Lung (tissue), 12 donors: ENCODE data around the gene GPATCH8. TPM values are rescaled to one million over a fixed set of nuclear protein-coding genes. Genes with fewer than 3 reads are reported as not detected.

Experiments
- ATAC-seq: fragments of 200-7000 bp; cut with Tn5 transposase; one replicate; pipeline ENCODE4 v1.9.1; 2020; ENCODE audit warnings: moderate number of reproducible peaks; ENCODE audit not compliant: insufficient read depth, low FRiP score
- DNase-seq, 3 donors: peaks; one replicate each; pipeline ENCODE4 v3.0.0-alpha.2; 2013 to 2017
- H3K27ac ChIP-seq, 2 donors: one replicate each; pipeline ENCODE4 v1.5.1; 2013; ENCODE audit warnings: mild to moderate bottlenecking in 2 of 2, moderate library complexity in 2 of 2, control low read depth in 1 of 2, inconsistent platforms in 1 of 2, low read depth in 1 of 2, low read length in 1 of 2
- H3K27me3 ChIP-seq, 3 donors: one replicate each; pipeline ENCODE4 v1.5.1; 2013; ENCODE audit warnings: low read length in 2 of 3; ENCODE audit not compliant: control insufficient read depth in 3 of 3, insufficient read depth in 3 of 3
- H3K36me3 ChIP-seq, 4 donors: one replicate each; pipeline ENCODE4 v1.5.1; 2013; ENCODE audit warnings: low read length in 4 of 4, mild to moderate bottlenecking in 1 of 4, moderate library complexity in 1 of 4; ENCODE audit not compliant: control insufficient read depth in 4 of 4, insufficient read depth in 4 of 4
- H3K4me1 ChIP-seq, 5 donors: one replicate each; pipeline ENCODE4 v1.5.1; 2013; ENCODE audit warnings: low read length in 5 of 5, mild to moderate bottlenecking in 2 of 5, moderate library complexity in 1 of 5; ENCODE audit not compliant: control insufficient read depth in 5 of 5, insufficient read depth in 5 of 5
- H3K4me3 ChIP-seq: one replicate; pipeline ENCODE4 v1.5.1; 2013; ENCODE audit warnings: mild to moderate bottlenecking, control low read depth, moderate library complexity
- H3K9ac ChIP-seq, 2 donors: one replicate each; pipeline ENCODE4 v1.5.1; 2013; ENCODE audit warnings: low read length in 2 of 2, control low read depth in 1 of 2; ENCODE audit not compliant: insufficient read depth in 1 of 2
- H3K9me3 ChIP-seq, 4 donors: one replicate each; pipeline ENCODE4 v1.5.1; 2013; ENCODE audit warnings: low read length in 3 of 4, mild to moderate bottlenecking in 1 of 4, moderate library complexity in 1 of 4; ENCODE audit not compliant: control insufficient read depth in 4 of 4, insufficient read depth in 3 of 4
- CTCF ChIP-seq: IDR thresholded peaks from 2 replicates; pipeline ENCODE4 v1.5.1; 2012; ENCODE audit warnings: mild to moderate bottlenecking; ENCODE audit errors: control extremely low read depth, extremely low read depth
- whole genome bisulfite sequencing, 2 donors: extraction: QIAGEN DNeasy Blood & Tissue Kit; methylation state at CpG; one replicate each; pipeline ENCODE4 v1.1.7; 2013; 5-methylcytosine and 5-hydroxymethylcytosine counted together
- polyA plus RNA-seq, 2 donors: library from polyadenylated mRNA; stranded (reverse); fragments of 200-250 nt; gene quantifications; one replicate each; pipeline ENCODE4 v1.2.1, GENCODE V29; 2013
- total RNA-seq, 2 donors: library from RNA; depleted of rRNA in 1 of 2; stranded (reverse); fragments of >200 nt in 1 of 2; gene quantifications; one replicate each; pipeline ENCODE4 v1.2.1, GENCODE V29; 2014 to 2021
- donor health status: control.
- donor health status: control.
- donor health status: Bipolar disorder and iron deficiency.
- donor health status: healthy.
- donor health status: DM: yes; HTN: yes; CAD: no.

The GPATCH8 gene
- total and polyA plus RNA-seq, 4 donors: 8.9 to 62.0 (median 23.8) TPM

GRCh38 chr17:44380767-44381166 lies 122.4 kb downstream of the GPATCH8 start:
- WGBS, 2 donors: 81 to 84% methylated on average over 9 of the region's 9 CpGs
- DNase-seq (no peak), ATAC-seq (no peak)
- H3K4me1 ChIP-seq: peaks cover 0 to 24% (median 7%) of the 10 kb centered on the region in 5 donors
- H3K36me3 ChIP-seq: no peaks in the 10 kb centered on the region
- H3K27me3 ChIP-seq: peaks cover 0 to 21% (median 3%) of the 10 kb centered on the region in 3 donors
- no peak overlapping the region for H3K9ac ChIP-seq
- H3K9me3 ChIP-seq: no peaks in the 10 kb centered on the region
- no peak for TF ChIP-seq CTCF
- no peak overlapping the region for H3K4me3 ChIP-seq
- no peak overlapping the region for H3K27ac ChIP-seq

- Histone ChIP-seq H3K4me1 (peaks cover 0 to 18% (median 4%) of the 10 kb centered on the region in 5 donors), H3K36me3 (no peaks in the 10 kb centered on the region), H3K9ac (no peak overlapping the region), H3K27me3 (peaks cover 0 to 21% (median 3%) of the 10 kb centered on the region in 3 donors), H3K27ac (no peak overlapping the region), H3K9me3 (no peaks in the 10 kb centered on the region), H3K4me3 (no peak overlapping the region)
- ATAC-seq (no peak), DNase-seq (no peak)
- TF ChIP-seq CTCF: no peak
- 91 to 96% methylated on average over 10 of the region's 10 CpGs for WGBS, 2 donors
Observed at GRCh38 chr17:44379887-44380286, 123.3 kb downstream of the GPATCH8 start.

- no peaks in the 10 kb centered on the region for H3K9me3 ChIP-seq
- peaks cover 0 to 10% (median 0%) of the 10 kb centered on the region in 3 donors for H3K27me3 ChIP-seq
- WGBS, 2 donors: 86 to 90% methylated on average over 14 of the region's 14 CpGs
- H3K4me1 ChIP-seq: peaks cover 0 to 16% (median 7%) of the 10 kb centered on the region in 5 donors
- no peak overlapping the region for H3K27ac ChIP-seq
- no peak for ATAC-seq
- TF ChIP-seq CTCF: no peak
- DNase-seq: no peak
- no peaks in the 10 kb centered on the region for H3K36me3 ChIP-seq
- no peak overlapping the region for H3K9ac ChIP-seq
- H3K4me3 ChIP-seq: no peak overlapping the region
Observed at GRCh38 chr17:44378171-44378705, 125.0 kb downstream of the GPATCH8 start.

GRCh38 chr17:44376779-44377178 lies 126.4 kb downstream of the GPATCH8 start:
- ATAC-seq (no peak), DNase-seq (no peak)
- no peak overlapping the region for H3K9ac ChIP-seq
- H3K4me3 ChIP-seq: no peak overlapping the region
- 85 to 92% methylated on average over 12 of the region's 12 CpGs for WGBS, 2 donors
- no peaks in the 10 kb centered on the region for H3K36me3 ChIP-seq
- no peak for TF ChIP-seq CTCF
- H3K4me1 ChIP-seq: peaks cover 0 to 16% (median 7%) of the 10 kb centered on the region in 5 donors
- no peak overlapping the region for H3K27ac ChIP-seq
- H3K9me3 ChIP-seq: no peaks in the 10 kb centered on the region
- H3K27me3 ChIP-seq: peaks cover 0 to 3% (median 0%) of the 10 kb centered on the region in 3 donors
